Measurements from ENCODE around the gene TMEM140.

TMEM140 gene

DNA sequence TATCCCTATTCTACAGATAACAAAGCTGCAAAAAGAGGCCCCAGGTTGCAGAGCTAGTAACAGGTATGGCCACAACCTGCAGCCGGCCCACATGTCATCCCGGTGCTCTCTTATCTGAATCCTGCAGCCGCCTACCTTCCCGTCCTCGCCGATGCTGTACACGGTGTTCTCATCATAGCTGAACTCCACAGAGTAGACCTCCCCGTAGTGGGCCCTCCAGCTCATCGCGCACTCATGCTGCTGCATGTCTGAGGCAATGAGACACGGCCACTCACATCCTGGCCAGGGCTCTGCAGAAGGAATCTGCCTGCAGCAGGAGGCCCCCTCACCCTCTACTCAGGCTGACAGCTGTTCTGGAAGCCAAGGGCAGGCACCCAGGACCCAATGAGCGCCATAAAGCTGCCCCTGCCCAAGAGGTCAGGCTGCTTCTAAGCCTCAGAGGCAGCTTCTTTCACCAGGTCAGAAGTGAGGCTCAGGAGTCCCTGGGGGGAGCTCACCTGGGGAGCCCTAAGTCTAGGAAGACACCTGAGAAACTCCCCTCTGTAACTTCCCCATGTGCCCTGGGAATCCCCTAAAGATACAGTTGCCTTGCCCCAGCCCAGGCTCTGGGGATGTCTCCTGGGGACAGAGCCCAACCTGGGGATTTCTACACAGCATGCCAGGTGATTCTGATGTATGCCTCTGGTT lies 40.6 kb downstream of the TMEM140 start:
- H3K36me3 ChIP-seq (ENCODE audit: insufficient read depth, low read length), result peaks cover 27% of the 10 kb centered on the region
- no peaks in the 10 kb centered on the region for H3K4me1 ChIP-seq (ENCODE audit: control insufficient read depth, insufficient read depth, low read length)
- no peaks in the 10 kb centered on the region for H3K27me3 ChIP-seq (ENCODE audit: control insufficient read depth, insufficient read depth, low read length)
- H3K9ac ChIP-seq (ENCODE audit: low read depth, low read length), result no peak overlapping the region
- no peak overlapping the region for H3K4me3 ChIP-seq (ENCODE audit: low read length)
- no peak overlapping the region for H3K4me2 ChIP-seq (ENCODE audit: low read length)
- no peaks in the 10 kb centered on the region for H3K9me3 ChIP-seq (replicated peaks; ENCODE audit: low read length)

DNA sequence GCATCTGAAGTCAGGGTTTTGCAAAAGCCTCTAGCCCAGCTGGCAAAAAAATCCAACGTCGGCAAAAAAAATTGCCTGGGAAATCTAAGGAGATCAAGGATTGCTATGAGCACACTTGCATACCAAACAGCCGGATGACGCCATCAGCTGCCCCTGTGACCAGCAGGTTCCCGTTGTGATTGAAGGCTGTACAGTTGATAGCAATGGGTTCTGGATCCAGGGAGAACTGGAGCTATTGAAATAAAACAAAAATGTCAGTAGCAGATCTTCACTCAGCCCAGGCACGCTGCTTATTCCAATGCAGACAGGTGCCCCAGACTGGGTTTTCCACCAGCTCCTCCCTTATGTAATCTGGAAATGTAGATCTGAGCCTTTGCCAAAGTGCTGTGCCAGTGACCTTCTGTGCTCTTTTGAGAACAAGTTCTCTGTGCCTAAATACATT lies 41.4 kb downstream of the TMEM140 start:
- Histone ChIP-seq H3K9me3 (replicated peaks; ENCODE audit: low read length) (no peaks in the 10 kb centered on the region), H3K27me3 (ENCODE audit: control insufficient read depth, insufficient read depth, low read length) (no peaks in the 10 kb centered on the region), H3K4me3 (ENCODE audit: low read length) (no peak overlapping the region), H3K4me2 (ENCODE audit: low read length) (no peak overlapping the region), H3K36me3 (ENCODE audit: insufficient read depth, low read length) (peaks cover 24% of the 10 kb centered on the region), H3K9ac (ENCODE audit: low read depth, low read length) (no peak overlapping the region), H3K4me1 (ENCODE audit: control insufficient read depth, insufficient read depth, low read length) (no peaks in the 10 kb centered on the region)

DNA sequence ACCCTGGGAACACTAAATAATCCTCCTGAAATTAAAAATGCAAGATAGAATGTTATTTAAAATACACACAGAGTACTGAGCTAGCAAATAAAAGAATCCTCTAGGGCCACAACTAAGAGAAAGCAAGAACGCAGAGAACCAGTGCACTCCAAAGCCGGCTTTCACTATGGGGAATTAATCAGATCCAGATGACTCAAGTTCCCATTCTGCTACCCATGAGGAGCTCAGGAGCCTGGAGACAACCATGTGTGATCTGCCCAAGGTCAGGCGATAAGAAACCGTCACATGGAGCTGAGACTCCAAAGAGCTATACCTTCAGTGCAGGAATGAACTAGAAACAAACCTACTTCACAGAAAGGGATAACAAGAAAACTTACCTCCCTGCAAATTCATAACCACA lies 42.1 kb downstream of the TMEM140 start:
- Histone ChIP-seq H3K4me1 (ENCODE audit: control insufficient read depth, insufficient read depth, low read length) (no peaks in the 10 kb centered on the region), H3K9me3 (replicated peaks; ENCODE audit: low read length) (no peaks in the 10 kb centered on the region), H3K4me3 (ENCODE audit: low read length) (no peak overlapping the region), H3K36me3 (ENCODE audit: insufficient read depth, low read length) (peaks cover 26% of the 10 kb centered on the region), H3K27me3 (ENCODE audit: control insufficient read depth, insufficient read depth, low read length) (no peaks in the 10 kb centered on the region), H3K9ac (ENCODE audit: low read depth, low read length) (no peak overlapping the region), H3K4me2 (ENCODE audit: low read length) (no peak overlapping the region)

GRCh38 chr7:135190703-135191102 lies 42.8 kb downstream of the TMEM140 start:
- Histone ChIP-seq H3K9me3 (replicated peaks; ENCODE audit: low read length) (no peaks in the 10 kb centered on the region), H3K4me3 (ENCODE audit: low read length) (no peak overlapping the region), H3K36me3 (ENCODE audit: insufficient read depth, low read length) (peaks cover 25% of the 10 kb centered on the region), H3K27me3 (ENCODE audit: control insufficient read depth, insufficient read depth, low read length) (no peaks in the 10 kb centered on the region), H3K9ac (ENCODE audit: low read depth, low read length) (no peak overlapping the region), H3K4me2 (ENCODE audit: low read length) (no peak overlapping the region), H3K4me1 (ENCODE audit: control insufficient read depth, insufficient read depth, low read length) (no peaks in the 10 kb centered on the region)

- no peak overlapping the region for H3K4me2 ChIP-seq (ENCODE audit: low read length)
- H3K9me3 ChIP-seq (replicated peaks; ENCODE audit: low read length), result no peaks in the 10 kb centered on the region
- no peaks in the 10 kb centered on the region for H3K4me1 ChIP-seq (ENCODE audit: control insufficient read depth, insufficient read depth, low read length)
- H3K9ac ChIP-seq (ENCODE audit: low read depth, low read length), result no peak overlapping the region
- no peaks in the 10 kb centered on the region for H3K27me3 ChIP-seq (ENCODE audit: control insufficient read depth, insufficient read depth, low read length)
- no peak overlapping the region for H3K4me3 ChIP-seq (ENCODE audit: low read length)
- H3K36me3 ChIP-seq (ENCODE audit: insufficient read depth, low read length), result peaks cover 35% of the 10 kb centered on the region
Observed at GRCh38 chr7:135192914-135193536, 45.2 kb downstream of the TMEM140 start.

DNA sequence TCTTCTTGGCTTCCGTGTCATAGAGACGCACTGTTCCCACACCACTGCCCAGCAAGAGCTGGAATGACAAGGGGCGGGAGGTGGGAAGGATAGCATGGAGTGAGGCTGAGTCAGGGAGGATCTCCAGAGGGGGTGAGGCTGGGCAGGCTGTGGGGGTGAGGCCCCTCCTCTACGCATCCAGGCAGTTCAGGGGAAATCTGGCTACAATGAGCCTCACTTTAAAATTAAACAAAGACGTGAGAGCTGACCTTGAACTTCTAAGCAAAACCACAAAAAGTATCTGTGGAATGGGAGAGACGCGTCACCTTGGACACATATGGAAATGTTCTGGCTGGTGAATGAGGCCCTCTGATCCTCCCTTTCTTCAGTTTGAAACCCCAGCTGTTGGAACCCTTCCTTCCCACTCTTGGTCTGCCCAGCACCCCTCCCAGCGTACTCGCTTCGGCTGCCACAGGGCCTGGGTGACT lies 45.8 kb downstream of the TMEM140 start:
- H3K4me2 ChIP-seq (ENCODE audit: low read length), result no peak overlapping the region
- no peak overlapping the region for H3K4me3 ChIP-seq (ENCODE audit: low read length)
- H3K9me3 ChIP-seq (replicated peaks; ENCODE audit: low read length), result no peaks in the 10 kb centered on the region
- H3K4me1 ChIP-seq (ENCODE audit: control insufficient read depth, insufficient read depth, low read length), result no peaks in the 10 kb centered on the region
- peaks cover 34% of the 10 kb centered on the region for H3K36me3 ChIP-seq (ENCODE audit: insufficient read depth, low read length)
- no peak overlapping the region for H3K9ac ChIP-seq (ENCODE audit: low read depth, low read length)
- H3K27me3 ChIP-seq (ENCODE audit: control insufficient read depth, insufficient read depth, low read length), result no peaks in the 10 kb centered on the region

- no peaks in the 10 kb centered on the region for H3K27me3 ChIP-seq (ENCODE audit: control insufficient read depth, insufficient read depth, low read length)
- H3K36me3 ChIP-seq (ENCODE audit: insufficient read depth, low read length), result peaks cover 36% of the 10 kb centered on the region
- no peaks in the 10 kb centered on the region for H3K4me1 ChIP-seq (ENCODE audit: control insufficient read depth, insufficient read depth, low read length)
- H3K9me3 ChIP-seq (replicated peaks; ENCODE audit: low read length), result no peaks in the 10 kb centered on the region
- no peak overlapping the region for H3K4me3 ChIP-seq (ENCODE audit: low read length)
- no peak overlapping the region for H3K9ac ChIP-seq (ENCODE audit: low read depth, low read length)
- no peak overlapping the region for H3K4me2 ChIP-seq (ENCODE audit: low read length)
Observed at GRCh38 chr7:135194494-135195095, 46.7 kb downstream of the TMEM140 start.

DNA sequence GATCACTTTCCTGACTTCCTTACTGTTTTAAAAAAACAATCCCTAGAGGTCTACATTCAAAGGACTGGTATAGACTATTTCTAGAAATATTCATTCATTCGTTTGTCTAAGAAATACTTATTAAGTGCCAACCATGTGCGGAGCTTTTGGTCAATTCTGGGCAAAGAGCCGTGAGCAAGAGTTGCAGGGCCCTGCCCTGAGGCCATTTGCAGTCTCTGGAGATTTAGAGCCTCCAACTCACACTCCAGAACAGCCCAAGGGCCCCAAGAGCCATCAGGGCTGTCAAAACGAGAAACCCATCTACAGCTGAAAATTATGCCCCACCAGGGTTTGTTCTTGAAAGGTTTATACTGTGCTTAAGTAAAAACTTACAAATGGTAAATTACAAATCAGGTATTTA lies 47.3 kb downstream of the TMEM140 start:
- no peak overlapping the region for H3K9ac ChIP-seq (ENCODE audit: low read depth, low read length)
- peaks cover 36% of the 10 kb centered on the region for H3K36me3 ChIP-seq (ENCODE audit: insufficient read depth, low read length)
- no peaks in the 10 kb centered on the region for H3K27me3 ChIP-seq (ENCODE audit: control insufficient read depth, insufficient read depth, low read length)
- H3K9me3 ChIP-seq (replicated peaks; ENCODE audit: low read length), result no peaks in the 10 kb centered on the region
- no peak overlapping the region for H3K4me2 ChIP-seq (ENCODE audit: low read length)
- H3K4me3 ChIP-seq (ENCODE audit: low read length), result no peak overlapping the region
- H3K4me1 ChIP-seq (ENCODE audit: control insufficient read depth, insufficient read depth, low read length), result no peaks in the 10 kb centered on the region

GRCh38 chr7:135195968-135196629 lies 48.2 kb downstream of the TMEM140 start:
- Histone ChIP-seq H3K4me1 (ENCODE audit: control insufficient read depth, insufficient read depth, low read length) (no peaks in the 10 kb centered on the region), H3K4me3 (ENCODE audit: low read length) (no peak overlapping the region), H3K9me3 (replicated peaks; ENCODE audit: low read length) (no peaks in the 10 kb centered on the region), H3K9ac (ENCODE audit: low read depth, low read length) (no peak overlapping the region), H3K27me3 (ENCODE audit: control insufficient read depth, insufficient read depth, low read length) (no peaks in the 10 kb centered on the region), H3K36me3 (ENCODE audit: insufficient read depth, low read length) (peaks cover 36% of the 10 kb centered on the region), H3K4me2 (ENCODE audit: low read length) (no peak overlapping the region)

DNA sequence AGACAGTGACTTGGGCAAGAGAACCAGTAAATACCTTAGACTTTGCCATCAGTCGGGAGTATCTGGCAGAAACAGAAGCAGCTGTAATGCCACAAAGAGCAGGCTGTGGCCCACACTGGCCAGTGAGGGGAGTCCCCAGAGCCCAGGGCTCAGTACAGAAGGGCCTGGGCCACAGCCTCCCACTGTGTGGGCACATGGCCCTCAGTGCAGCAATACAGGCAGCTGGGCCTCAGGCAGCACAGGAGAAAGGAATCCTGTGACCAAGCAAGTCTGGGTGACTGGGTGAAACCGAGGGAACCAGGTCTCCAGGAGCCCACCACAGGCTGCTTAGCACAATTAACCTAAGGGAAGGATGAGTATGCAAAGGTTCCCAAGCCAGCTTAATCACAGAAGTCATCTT lies 49.5 kb downstream of the TMEM140 start:
- H3K4me1 ChIP-seq (ENCODE audit: control insufficient read depth, insufficient read depth, low read length), result no peaks in the 10 kb centered on the region
- H3K9me3 ChIP-seq (replicated peaks; ENCODE audit: low read length), result no peaks in the 10 kb centered on the region
- H3K36me3 ChIP-seq (ENCODE audit: insufficient read depth, low read length), result peaks cover 41% of the 10 kb centered on the region
- H3K9ac ChIP-seq (ENCODE audit: low read depth, low read length), result no peak overlapping the region
- no peak overlapping the region for H3K4me2 ChIP-seq (ENCODE audit: low read length)
- H3K4me3 ChIP-seq (ENCODE audit: low read length), result no peak overlapping the region
- H3K27me3 ChIP-seq (ENCODE audit: control insufficient read depth, insufficient read depth, low read length), result no peaks in the 10 kb centered on the region

DNA sequence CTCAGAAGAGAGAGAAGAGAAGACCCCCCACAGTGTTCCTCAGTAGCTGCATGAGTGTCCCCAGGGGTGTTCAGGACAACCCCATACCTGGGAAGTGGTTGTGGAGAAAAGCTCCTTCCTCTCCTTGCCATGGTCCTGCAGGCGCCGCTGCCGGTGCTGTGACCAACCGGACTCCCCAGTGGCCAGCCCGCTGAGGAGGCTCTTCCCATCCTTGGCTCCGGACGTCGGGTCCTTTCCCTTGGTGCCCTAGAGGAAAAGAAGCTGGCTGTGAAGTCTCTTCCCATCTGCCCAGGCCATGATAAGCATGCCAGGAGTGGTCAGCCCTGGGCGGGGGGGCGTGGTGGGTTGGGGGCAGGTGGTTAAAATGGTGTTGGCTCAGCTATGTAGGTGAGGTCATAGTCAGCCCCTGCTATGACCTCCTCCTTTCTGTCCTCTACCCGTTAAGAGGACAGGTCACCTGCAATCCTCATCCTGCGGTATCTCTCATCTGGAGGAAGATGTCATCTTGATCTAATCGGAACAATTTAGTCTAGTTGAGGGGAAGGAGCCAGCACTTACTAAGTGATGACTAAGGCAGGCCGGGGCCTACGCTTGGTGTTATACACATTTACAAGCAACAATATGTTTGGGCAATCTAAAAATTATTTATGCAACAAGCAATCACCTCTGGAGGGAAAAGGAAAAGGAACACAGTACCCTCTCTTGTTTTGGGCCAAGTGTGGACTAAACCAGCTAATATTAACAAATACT lies 50.2 kb downstream of the TMEM140 start:
- no peaks in the 10 kb centered on the region for H3K9me3 ChIP-seq (replicated peaks; ENCODE audit: low read length)
- peaks cover 36% of the 10 kb centered on the region for H3K36me3 ChIP-seq (ENCODE audit: insufficient read depth, low read length)
- no peaks in the 10 kb centered on the region for H3K4me1 ChIP-seq (ENCODE audit: control insufficient read depth, insufficient read depth, low read length)
- H3K4me3 ChIP-seq (ENCODE audit: low read length), result no peak overlapping the region
- no peak overlapping the region for H3K4me2 ChIP-seq (ENCODE audit: low read length)
- H3K9ac ChIP-seq (ENCODE audit: low read depth, low read length), result no peak overlapping the region
- no peaks in the 10 kb centered on the region for H3K27me3 ChIP-seq (ENCODE audit: control insufficient read depth, insufficient read depth, low read length)

Data from skeletal muscle satellite cell (primary cell).